Activated T-cell treated with anti-CD3 and anti-CD28 coated beads, Interleukin-2, amount 50 U/mL, for 24 hours (primary cell): ENCODE measurements around the gene MARS1.

Experiments
- DNase-seq: peaks from one replicate; pipeline ENCODE4 v3.0.0-alpha.2; 2020
- H3K27ac Mint-ChIP-seq: 2 replicates; pipeline ENCODE4 v1.8.0; 2020; ENCODE audit warnings: mild to moderate bottlenecking, mixed read lengths
- H3K27me3 Mint-ChIP-seq: 2 replicates; pipeline ENCODE4 v1.8.0; 2020; ENCODE audit warnings: mixed read lengths
- H3K36me3 Mint-ChIP-seq: 2 replicates; pipeline ENCODE4 v1.8.0; 2020; ENCODE audit warnings: low read depth, mixed read lengths
- H3K4me1 Mint-ChIP-seq: 2 replicates; pipeline ENCODE4 v1.8.0; 2020; ENCODE audit warnings: low read depth, mixed read lengths
- H3K4me3 Mint-ChIP-seq: 2 replicates; pipeline ENCODE4 v1.8.0; 2020; ENCODE audit warnings: mild to moderate bottlenecking, moderate library complexity, mixed read lengths
- H3K9me3 Mint-ChIP-seq: 2 replicates; pipeline ENCODE4 v1.8.0; 2020; ENCODE audit warnings: mixed read lengths

The MARS1 gene

DNA sequence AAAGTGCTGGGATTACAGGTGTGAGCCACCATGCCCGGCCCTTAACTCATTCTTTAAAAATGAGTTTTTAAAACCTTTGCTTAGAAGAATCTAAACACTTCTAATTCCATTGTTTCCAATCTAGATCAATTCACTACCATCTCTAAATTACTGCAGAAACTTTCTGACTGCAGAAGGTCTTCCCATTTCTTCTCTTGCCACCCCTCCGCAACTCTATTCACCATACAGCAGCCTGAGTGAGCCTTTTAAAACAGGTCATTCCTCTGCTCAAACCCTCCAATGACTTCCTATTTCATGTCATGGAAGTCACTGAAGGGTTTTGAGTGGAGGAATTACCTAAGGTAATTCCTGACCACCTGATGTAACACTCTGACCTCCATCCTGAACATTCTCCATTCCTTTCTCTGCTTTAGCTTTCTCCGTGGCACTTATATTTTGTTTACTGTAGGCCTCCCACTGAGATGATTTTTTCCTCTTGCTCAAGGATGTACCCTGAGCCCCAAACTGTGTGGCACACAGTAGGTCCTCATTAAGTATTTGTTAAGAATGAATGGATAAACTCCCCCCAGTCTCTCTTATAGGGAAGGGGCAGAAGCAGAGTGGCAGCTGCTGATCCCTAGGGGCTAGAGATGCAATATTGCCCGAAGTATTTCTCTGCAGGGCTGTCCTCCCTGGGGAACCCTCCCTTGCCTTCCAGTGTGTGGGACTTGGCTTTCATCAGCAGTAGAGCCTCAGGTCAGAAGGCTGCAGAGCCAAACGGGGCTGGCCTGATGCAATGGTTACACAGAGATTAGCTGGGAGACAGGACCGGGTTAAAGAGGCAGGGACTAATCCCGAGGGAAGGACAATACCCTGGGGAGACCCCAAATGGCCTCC, 31.3 kb downstream of the MARS1 start:
- Mint-ChIP-seq H3K36me3 (peaks cover 73% of the 10 kb centered on the region), H3K4me1 (peaks cover 63% of the 10 kb centered on the region), H3K4me3 (peak overlapping the region; percentile 94), H3K27me3 (no peaks in the 10 kb centered on the region), H3K9me3 (no peaks in the 10 kb centered on the region), H3K27ac (peak overlapping the region; percentile 100)
- DNase-seq = no peak

DNA sequence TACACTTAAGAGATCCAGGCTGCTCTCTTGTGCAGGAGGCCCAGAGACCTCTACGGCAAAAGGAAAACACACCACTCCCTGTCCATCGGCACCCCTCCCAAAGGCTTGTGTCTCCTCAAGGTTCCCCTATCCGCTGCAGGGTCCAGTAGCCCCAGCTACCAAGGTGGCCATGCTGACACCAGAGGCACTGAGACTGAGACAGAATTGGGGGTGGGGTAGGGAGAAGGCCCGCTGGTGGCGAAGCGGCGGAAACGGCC, 31.9 kb downstream of the MARS1 start:
- DNase-seq = peak; percentile 68
- Mint-ChIP-seq H3K4me1 (peaks cover 67% of the 10 kb centered on the region), H3K9me3 (no peaks in the 10 kb centered on the region), H3K36me3 (peaks cover 73% of the 10 kb centered on the region), H3K4me3 (peak overlapping the region; percentile 94), H3K27me3 (no peaks in the 10 kb centered on the region), H3K27ac (peak overlapping the region; percentile 100)

DNA sequence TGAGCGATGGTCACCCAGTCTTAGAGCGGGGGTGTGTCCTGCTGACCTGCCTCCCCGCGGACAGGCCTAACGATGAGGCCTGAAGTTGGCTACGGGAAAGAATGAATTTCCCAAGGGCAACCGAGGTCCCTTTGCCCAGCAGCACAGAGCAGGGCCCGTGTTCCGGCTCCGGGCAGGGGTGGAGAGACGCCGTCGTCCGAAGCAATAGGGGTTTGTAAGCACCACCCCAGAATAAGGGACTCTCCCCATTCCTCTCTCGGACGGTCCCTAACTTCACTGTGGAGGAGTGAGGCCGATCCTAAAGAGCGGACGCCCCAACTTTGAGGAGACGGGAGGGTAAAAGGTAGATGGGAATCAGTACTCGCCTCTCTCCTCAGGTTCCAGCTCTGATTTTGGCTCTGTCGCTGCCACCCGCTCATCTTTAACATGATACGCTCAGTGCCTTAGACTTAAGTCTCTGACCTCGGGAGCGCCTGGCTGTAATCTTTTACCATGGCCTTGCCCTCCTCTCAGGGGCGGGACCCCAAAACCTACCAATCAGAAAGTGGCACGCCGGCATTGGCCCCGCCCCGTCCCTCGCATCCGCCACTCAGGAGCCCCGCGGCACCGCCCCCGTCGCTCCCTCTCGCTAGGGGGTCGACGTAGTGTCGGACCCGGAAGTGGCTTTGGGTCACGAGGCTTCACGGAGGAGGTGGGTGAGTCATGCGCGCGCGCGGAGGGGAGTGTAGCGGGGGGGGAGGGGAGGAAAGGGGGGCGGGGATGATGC, 32.4 kb downstream of the MARS1 start, which contains the start of gene DDIT3:
Gene DDIT3, minus strand, starts transcription at position 462 of the 766 bp plus-strand sequence. CDS start 3,108 bp downstream, outside the sequence.
- peak; percentile 99 for DNase-seq
- H3K36me3 Mint-ChIP-seq = peaks cover 73% of the 10 kb centered on the region
- H3K27ac Mint-ChIP-seq = peak within 1 kb of the TSS; percentile 100
- H3K4me3 Mint-ChIP-seq = peak within 1 kb of the TSS; percentile 94
- no peaks in the 10 kb centered on the region for H3K9me3 Mint-ChIP-seq
- H3K4me1 Mint-ChIP-seq = peaks cover 71% of the 10 kb centered on the region
- H3K27me3 Mint-ChIP-seq = no peaks in the 10 kb centered on the region

DNA sequence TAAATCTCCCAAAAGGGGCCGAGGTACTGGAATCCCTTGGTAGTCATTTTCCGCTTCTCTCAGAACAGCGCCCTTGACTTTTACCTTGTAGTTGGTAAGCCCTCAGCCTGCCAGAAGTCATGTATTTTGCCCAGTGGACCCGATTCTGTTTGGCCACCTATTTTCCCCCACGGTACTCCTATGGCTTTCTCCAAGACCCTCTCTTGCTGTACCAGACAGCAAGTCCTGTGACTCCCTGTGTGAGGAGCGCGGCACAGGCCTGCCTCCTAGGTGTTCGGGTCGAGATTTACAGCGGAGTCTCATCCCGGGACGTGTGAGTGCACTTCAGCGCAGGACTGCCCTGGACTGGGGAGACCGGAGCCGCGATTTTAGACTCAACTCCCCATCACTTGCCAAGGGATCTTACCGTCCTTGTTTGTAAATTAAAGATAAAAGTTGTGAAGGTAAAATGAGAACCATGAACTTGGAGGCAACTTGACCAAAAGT, 33.7 kb downstream of the MARS1 start:
- H3K4me3 Mint-ChIP-seq = peak overlapping the region; percentile 94
- peak overlapping the region; percentile 100 for H3K27ac Mint-ChIP-seq
- DNase-seq = peak; percentile 61
- peaks cover 67% of the 10 kb centered on the region for H3K4me1 Mint-ChIP-seq
- H3K9me3 Mint-ChIP-seq = no peaks in the 10 kb centered on the region
- H3K36me3 Mint-ChIP-seq = peaks cover 71% of the 10 kb centered on the region
- no peaks in the 10 kb centered on the region for H3K27me3 Mint-ChIP-seq

DNA sequence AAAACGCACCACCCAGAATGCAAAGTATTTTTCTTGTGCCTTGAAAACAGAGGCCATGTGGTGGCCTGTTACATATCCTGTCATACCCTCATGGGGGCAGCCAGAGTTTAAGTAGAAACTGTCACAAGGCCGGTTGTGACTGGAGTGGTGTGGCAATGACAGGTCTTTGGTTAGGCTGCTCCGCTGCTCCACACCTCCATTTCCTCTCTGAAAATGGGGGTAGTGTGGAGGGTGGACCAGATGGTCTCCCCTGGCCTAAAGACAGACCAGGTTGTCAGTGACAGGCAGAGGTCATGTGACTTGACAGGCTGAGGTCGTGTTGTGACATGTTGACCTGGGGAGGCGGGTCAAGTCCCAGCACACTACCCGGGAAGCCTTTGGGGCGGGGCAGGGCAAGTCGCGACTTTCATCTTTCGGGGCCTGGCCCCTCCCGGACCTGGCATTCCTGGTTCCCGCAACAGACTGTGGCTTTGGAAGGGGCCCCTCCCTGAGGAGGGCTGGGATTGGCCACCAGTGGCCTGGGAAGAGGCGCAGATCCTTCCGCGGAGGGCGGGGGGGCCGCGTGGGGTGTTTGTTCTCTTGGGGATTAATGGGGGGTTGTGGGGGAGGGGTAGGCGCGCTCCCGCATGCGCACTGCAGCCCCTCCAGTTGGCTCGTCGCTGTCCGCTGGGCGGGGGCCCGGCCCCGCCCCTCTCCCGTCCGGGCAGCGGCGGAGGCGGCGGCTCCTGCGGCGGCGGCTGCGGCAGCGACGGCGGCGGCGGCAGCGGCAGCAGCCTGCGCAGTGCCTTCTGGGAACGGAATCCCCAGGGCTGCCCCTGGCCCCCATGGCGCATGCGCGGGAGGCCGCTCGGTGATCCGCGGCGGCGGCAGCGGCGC, 34.4 kb downstream of the MARS1 start, which contains the start of gene MBD6:
Gene MBD6, plus strand, starts transcription at position 814 of the 876 bp plus-strand sequence. CDS start 1,480 bp downstream, outside the sequence.
- no peaks in the 10 kb centered on the region for H3K27me3 Mint-ChIP-seq
- H3K27ac Mint-ChIP-seq = peak within 1 kb of the TSS; percentile 100
- no peaks in the 10 kb centered on the region for H3K9me3 Mint-ChIP-seq
- peaks cover 71% of the 10 kb centered on the region for H3K36me3 Mint-ChIP-seq
- peak within 1 kb of the TSS; percentile 94 for H3K4me3 Mint-ChIP-seq
- H3K4me1 Mint-ChIP-seq = peaks cover 61% of the 10 kb centered on the region
- DNase-seq = peak; percentile 93

DNA sequence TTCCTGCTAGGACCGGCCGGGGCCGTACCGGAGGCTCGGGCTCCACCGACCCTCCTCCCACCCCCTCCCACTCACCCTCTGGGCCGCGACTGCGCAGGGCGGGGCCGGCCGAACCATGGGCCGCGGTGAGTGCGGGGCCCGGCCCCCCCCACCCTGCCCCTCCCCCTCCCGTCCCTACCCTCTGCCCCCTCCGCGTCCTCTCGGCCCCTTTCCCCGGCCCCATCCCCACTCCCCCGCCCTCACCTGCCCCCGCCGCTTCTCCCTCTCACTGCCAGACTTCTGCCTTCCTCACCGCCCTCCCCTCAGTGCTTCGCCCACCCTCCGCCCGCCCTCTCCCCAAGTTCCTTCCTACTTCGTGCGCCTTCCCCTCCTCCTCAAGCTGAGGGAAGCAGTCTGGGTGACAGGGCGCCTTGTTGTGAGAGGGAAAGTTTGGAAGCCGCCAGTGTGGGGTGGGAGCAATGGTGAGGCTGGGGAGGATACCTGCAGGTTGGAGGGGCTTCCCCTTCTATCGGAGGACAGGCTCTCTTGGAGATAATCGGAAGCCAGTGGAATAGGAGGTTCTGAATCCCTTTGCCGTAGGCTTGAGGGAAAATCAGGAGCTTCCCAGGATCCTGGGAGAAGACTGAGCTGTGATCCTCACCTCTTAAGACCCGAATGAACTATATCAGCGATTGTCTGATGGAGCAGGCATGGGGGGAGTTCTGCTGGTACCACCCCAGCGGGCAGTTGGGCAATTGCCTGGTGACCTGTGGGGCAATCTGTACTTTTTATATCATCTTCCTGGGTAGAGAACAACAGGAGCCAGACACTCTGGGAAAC, 35.2 kb downstream of the MARS1 start:
- Mint-ChIP-seq H3K36me3 (peaks cover 70% of the 10 kb centered on the region), H3K27ac (peak overlapping the region; percentile 93), H3K4me3 (peak overlapping the region; percentile 91), H3K4me1 (peaks cover 53% of the 10 kb centered on the region), H3K27me3 (no peaks in the 10 kb centered on the region), H3K9me3 (no peaks in the 10 kb centered on the region)
- DNase-seq = no peak

DNA sequence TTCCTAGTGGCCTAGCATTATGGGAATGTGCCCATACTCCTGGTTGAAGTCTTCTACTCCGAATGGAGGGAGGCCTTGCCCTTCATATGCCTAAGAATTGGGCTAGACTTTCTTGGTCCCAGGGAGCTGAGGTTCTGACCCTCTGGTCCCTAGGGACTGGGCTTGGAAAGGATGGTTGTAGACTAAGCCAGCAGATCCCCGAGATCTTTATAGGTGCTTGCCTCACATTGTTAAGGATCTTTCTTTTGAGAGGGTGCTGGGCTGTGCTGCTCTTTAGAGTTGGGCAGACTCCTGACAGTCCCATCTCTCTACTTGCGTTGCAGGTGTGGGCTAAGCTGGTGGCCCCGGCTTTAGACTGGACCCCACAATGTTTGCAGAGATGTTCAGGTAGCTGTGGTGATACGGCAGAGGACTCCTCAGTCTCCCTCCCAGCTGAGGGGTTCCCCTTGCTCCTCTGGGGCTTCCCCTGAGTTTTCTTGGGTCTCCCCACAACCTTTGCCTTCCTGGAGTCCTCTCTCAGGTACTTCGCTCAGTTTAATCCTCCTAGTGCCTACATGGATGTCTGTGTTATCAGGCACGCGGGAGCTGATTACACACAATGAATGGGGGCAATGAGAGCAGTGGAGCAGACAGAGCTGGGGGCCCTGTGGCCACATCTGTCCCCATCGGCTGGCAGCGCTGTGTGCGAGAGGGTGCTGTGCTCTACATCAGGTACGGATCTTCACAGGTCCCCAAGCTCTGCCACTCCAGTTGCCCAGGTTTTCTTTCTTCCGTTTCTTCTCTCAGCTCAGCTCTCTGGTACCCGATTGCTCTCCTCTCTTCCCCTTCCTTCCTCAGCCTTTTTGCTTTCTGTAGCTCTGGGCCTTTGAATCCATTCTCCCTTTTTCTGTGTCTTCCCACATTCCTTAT, 36.1 kb downstream of the MARS1 start:
- peak overlapping the region; percentile 93 for H3K27ac Mint-ChIP-seq
- no peak for DNase-seq
- no peaks in the 10 kb centered on the region for H3K27me3 Mint-ChIP-seq
- peaks cover 44% of the 10 kb centered on the region for H3K4me1 Mint-ChIP-seq
- no peaks in the 10 kb centered on the region for H3K9me3 Mint-ChIP-seq
- peaks cover 70% of the 10 kb centered on the region for H3K36me3 Mint-ChIP-seq
- peak overlapping the region; percentile 91 for H3K4me3 Mint-ChIP-seq

DNA sequence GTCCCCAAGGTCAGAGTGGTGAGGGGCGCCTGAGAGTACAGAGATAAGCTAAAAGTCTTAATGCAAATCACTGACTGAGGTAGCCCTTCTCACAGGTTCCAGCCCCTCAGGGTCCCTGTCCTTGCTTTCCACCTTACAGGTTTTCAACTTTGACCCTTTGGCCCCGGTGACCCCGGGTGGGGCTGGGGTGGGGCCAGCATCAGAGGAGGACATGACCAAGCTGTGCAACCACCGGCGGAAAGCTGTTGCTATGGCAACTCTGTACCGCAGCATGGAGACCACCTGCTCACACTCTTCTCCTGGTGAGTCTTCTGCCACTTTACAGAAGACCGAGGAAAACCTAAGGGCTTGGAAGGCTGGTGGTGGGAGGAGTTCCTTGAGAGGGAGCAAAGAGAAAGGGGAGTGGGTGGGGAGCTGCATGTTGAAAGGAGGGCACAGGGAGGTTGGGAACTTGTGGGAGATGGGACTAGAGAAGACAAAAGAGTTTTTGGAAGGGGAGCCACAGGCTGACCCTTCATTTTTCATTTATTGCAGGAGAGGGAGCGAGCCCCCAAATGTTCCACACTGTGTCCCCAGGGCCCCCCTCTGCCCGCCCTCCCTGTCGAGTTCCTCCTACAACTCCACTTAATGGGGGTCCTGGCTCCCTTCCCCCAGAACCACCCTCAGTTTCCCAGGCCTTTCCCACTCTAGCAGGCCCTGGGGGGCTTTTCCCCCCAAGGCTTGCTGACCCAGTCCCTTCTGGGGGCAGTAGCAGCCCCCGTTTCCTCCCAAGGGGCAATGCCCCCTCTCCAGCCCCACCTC, 37.1 kb downstream of the MARS1 start:
- H3K4me1 Mint-ChIP-seq = peaks cover 39% of the 10 kb centered on the region
- DNase-seq = no peak
- peaks cover 68% of the 10 kb centered on the region for H3K36me3 Mint-ChIP-seq
- H3K9me3 Mint-ChIP-seq = no peaks in the 10 kb centered on the region
- H3K27ac Mint-ChIP-seq = peak overlapping the region; percentile 93
- H3K27me3 Mint-ChIP-seq = no peaks in the 10 kb centered on the region
- H3K4me3 Mint-ChIP-seq = peak overlapping the region; percentile 91

DNA sequence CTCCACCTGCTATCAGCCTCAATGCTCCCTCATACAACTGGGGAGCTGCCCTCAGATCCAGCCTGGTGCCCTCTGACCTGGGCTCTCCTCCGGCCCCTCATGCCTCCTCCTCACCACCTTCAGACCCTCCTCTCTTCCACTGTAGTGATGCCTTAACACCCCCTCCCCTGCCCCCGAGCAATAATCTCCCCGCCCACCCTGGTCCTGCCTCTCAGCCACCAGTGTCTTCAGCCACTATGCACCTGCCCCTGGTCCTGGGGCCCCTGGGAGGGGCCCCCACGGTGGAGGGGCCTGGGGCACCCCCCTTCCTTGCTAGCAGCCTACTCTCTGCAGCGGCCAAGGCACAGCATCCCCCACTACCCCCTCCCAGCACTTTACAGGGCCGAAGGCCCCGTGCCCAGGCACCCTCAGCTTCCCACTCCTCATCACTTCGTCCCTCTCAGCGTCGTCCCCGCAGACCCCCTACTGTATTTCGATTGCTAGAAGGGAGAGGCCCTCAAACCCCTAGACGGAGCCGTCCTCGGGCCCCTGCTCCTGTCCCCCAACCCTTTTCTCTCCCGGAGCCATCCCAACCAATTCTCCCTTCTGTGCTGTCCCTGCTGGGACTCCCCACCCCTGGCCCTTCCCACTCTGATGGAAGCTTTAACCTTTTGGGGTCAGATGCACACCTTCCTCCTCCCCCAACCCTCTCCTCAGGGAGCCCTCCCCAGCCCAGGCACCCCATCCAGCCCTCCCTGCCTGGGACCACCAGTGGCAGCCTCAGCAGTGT, 37.9 kb downstream of the MARS1 start:
- Mint-ChIP-seq H3K27ac (peak overlapping the region; percentile 29), H3K4me3 (no peak overlapping the region), H3K4me1 (peaks cover 39% of the 10 kb centered on the region), H3K27me3 (no peaks in the 10 kb centered on the region), H3K36me3 (peaks cover 73% of the 10 kb centered on the region), H3K9me3 (no peaks in the 10 kb centered on the region)
- no peak for DNase-seq

DNA sequence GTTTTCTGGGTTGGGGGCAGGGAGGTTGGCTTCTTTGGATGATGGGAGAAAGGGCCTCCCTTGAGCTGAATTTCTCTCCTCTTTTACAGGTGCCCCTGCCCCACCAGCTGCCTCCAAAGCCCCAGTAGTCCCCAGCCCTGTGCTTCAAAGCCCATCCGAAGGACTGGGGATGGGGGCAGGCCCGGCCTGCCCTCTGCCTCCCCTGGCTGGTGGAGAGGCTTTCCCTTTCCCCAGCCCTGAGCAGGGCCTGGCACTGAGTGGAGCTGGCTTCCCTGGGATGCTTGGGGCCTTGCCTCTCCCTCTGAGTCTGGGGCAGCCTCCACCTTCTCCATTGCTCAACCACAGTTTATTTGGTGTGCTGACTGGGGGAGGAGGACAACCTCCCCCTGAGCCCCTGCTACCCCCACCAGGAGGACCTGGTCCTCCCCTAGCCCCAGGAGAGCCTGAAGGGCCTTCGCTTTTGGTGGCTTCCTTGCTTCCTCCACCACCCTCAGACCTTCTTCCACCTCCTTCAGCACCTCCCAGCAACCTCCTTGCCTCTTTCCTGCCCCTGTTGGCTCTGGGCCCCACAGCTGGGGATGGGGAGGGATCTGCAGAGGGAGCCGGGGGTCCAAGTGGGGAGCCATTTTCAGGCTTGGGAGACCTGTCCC, 38.7 kb downstream of the MARS1 start:
- Mint-ChIP-seq H3K27ac (peak overlapping the region; percentile 72), H3K4me3 (no peak overlapping the region), H3K27me3 (no peaks in the 10 kb centered on the region), H3K9me3 (no peaks in the 10 kb centered on the region), H3K36me3 (peaks cover 81% of the 10 kb centered on the region), H3K4me1 (peaks cover 31% of the 10 kb centered on the region)
- DNase-seq = no peak

DNA sequence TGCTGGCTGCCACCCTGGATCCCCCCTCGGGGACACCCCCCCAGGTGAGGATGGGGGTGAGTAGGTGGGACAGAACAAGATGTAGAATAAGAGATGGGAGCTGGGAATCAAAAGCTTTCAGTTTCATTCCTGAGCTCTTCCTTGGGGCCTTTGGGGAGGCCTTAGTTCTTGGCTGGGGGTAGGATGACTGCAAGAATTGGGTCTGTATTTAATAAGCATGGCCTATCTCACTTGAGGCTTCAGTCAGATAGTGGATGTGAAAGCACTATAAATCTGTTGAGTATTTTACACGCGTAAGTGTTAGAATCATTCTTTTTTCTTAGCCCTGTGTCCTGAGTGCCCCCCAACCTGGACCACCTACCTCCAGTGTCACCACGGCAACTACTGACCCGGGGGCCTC, 39.3 kb downstream of the MARS1 start:
- Mint-ChIP-seq H3K27me3 (no peaks in the 10 kb centered on the region), H3K4me1 (peaks cover 25% of the 10 kb centered on the region), H3K36me3 (peaks cover 86% of the 10 kb centered on the region), H3K4me3 (no peak overlapping the region), H3K9me3 (no peaks in the 10 kb centered on the region), H3K27ac (peak overlapping the region; percentile 72)
- no peak for DNase-seq
